HCT116 (cell line): ENCODE data around the gene UCN2. TPM values are rescaled to one million over a fixed set of nuclear protein-coding genes. Genes with fewer than 3 reads are reported as not detected.

ENCODE experiments used
- ATAC-seq: fragments of 200-7000 bp; cut with Tn5 transposase; 2 replicates; pipeline ENCODE4 v1.9.1; 2020; ENCODE audit warnings: mild to moderate bottlenecking, moderate library complexity
- BruUV-seq: library from RNA; stranded (reverse); fragments of 400-500 nt; replicated peaks from 2 replicates; lab custom pipeline; 2021; lab: Mats Ljungman, UMichigan
- CTCF ChIA-PET: fragments of 300-600 bp; sonication (Branson Sonifier 250); formaldehyde crosslinking; loops from one replicate; lab custom pipeline; 2021; ENCODE audit warnings: antibody characterized with exemption; lab: Charles Lee
- POLR2A ChIA-PET: fragments of 300-600, 350-600 bp; sonication (Branson Sonifier 250); formaldehyde crosslinking; loops from one replicate; lab custom pipeline; 2021; ENCODE audit warnings: antibody characterized with exemption; lab: Charles Lee
- RAD21 ChIA-PET, 2 experiments: fragments of 300-600 bp; sonication (Branson Sonifier 250); formaldehyde crosslinking; loops; one replicate each; lab custom pipeline; 2023; ENCODE audit warnings: low total read pairs in 2 of 2; ENCODE audit not compliant: uncharacterized antibody in 2 of 2, unreplicated experiment in 2 of 2, low non-redundant PET in 1 of 2; lab: Charles Lee
- DNase-seq: peaks from one replicate; pipeline ENCODE4 v3.0.0-alpha.2; 2010; ENCODE audit warnings: low read depth, low spot score
- H2AFZ ChIP-seq: fragments of 200-600 bp; shearing (Covaris generic), sonication (generic); 2 replicates; pipeline ENCODE4 v1.6.1; 2017; ENCODE audit warnings: low read depth, mixed run types, mixed read lengths, antibody characterized with exemption, low read length; ENCODE audit not compliant: poor library complexity, severe bottlenecking
- H3K27ac ChIP-seq: 2 replicates; pipeline ENCODE4 v1.5.1; 2012; ENCODE audit warnings: low read depth, low read length
- H3K27me3 ChIP-seq: fragments of 200-600 bp; sonication (generic); 2 replicates; pipeline ENCODE4 v1.6.1; 2016; ENCODE audit warnings: mixed run types, low read length, mixed read lengths; ENCODE audit not compliant: insufficient read depth
- H3K36me3 ChIP-seq, 2 experiments: fragments of 200-500 bp in 1 of 2; fragments of 200-600 bp in 1 of 2; sonication (Bioruptor generic) in 1 of 2; sonication (generic) in 1 of 2; 2 replicates each; pipeline versions ENCODE4 v1.5.1 to v1.6.1; 2014 to 2016; ENCODE audit warnings: low read length in 2 of 2, inconsistent platforms in 1 of 2, mixed read lengths in 1 of 2, mixed run types in 1 of 2; ENCODE audit not compliant: insufficient read depth in 2 of 2, control insufficient read depth in 1 of 2
- H3K4me1 ChIP-seq, 2 experiments: fragments of 200-600 bp in 1 of 2; sonication (generic) in 1 of 2; 2 replicates each; pipeline versions ENCODE4 v1.5.1 to v1.6.1; 2012 to 2017; ENCODE audit warnings: low read length in 2 of 2, inconsistent platforms in 1 of 2, mild to moderate bottlenecking in 1 of 2, mixed read lengths in 1 of 2, mixed run types in 1 of 2, moderate library complexity in 1 of 2; ENCODE audit not compliant: insufficient read depth in 2 of 2, control insufficient read depth in 1 of 2
- H3K4me2 ChIP-seq: fragments of 200-600 bp; sonication (generic); 2 replicates; pipeline ENCODE4 v1.6.1; 2017; ENCODE audit warnings: mixed run types, low read length, mixed read lengths
- H3K4me3 ChIP-seq, 2 experiments: fragments of 200-600 bp in 1 of 2; sonication (generic) in 1 of 2; replicated peaks in 1 of 2; 2 replicates each; pipeline ENCODE4 v1.5.1; 2011 to 2016; ENCODE audit warnings: low read length in 2 of 2, control low read depth in 1 of 2, low read depth in 1 of 2, mild to moderate bottlenecking in 1 of 2, mixed read lengths in 1 of 2, mixed run types in 1 of 2
- H3K79me2 ChIP-seq: fragments of 200-600 bp; sonication (generic); 2 replicates; pipeline ENCODE4 v1.6.1; 2017; ENCODE audit warnings: mild to moderate bottlenecking, mixed run types, low read length, moderate library complexity, mixed read lengths; ENCODE audit not compliant: insufficient read depth
- H3K9ac ChIP-seq: fragments of 200-600 bp; sonication (generic); 2 replicates; pipeline ENCODE4 v1.6.1; 2016; ENCODE audit warnings: low read length, mixed read lengths
- H3K9me2 ChIP-seq: fragments of 200-600 bp; sonication (generic), shearing (Covaris generic); 2 replicates; pipeline ENCODE4 v1.6.1; 2017; ENCODE audit warnings: mixed run types, mild to moderate bottlenecking, moderate library complexity; ENCODE audit not compliant: insufficient read depth
- H3K9me3 ChIP-seq, 2 experiments: fragments of 200-500 bp in 1 of 2; fragments of 200-600 bp in 1 of 2; sonication (Bioruptor generic) in 1 of 2; sonication (generic) in 1 of 2; 2 replicates each; pipeline ENCODE4 v1.6.1; 2014 to 2017; ENCODE audit warnings: low read length in 2 of 2, mixed read lengths in 2 of 2, inconsistent platforms in 1 of 2, low read depth in 1 of 2, mild to moderate bottlenecking in 1 of 2, mixed run types in 1 of 2, moderate library complexity in 1 of 2; ENCODE audit not compliant: control insufficient read depth in 1 of 2, insufficient read depth in 1 of 2
- H4K20me1 ChIP-seq: fragments of 200-600 bp; sonication (generic), shearing (Covaris generic); 2 replicates; pipeline ENCODE4 v1.6.1; 2017; ENCODE audit warnings: mixed run types, mild to moderate bottlenecking, moderate library complexity; ENCODE audit not compliant: insufficient read depth
- ATF3 ChIP-seq: IDR thresholded peaks from 2 replicates; pipeline ENCODE4 v1.6.1; 2012
- EZH2phosphoT487 ChIP-seq: fragments of 200-600 bp; IDR thresholded peaks from 2 replicates; pipeline ENCODE4 v1.6.1; 2018; ENCODE audit warnings: antibody characterized with exemption, borderline replicate concordance
- FOSL1 ChIP-seq: IDR thresholded peaks from 2 replicates; pipeline ENCODE4 v1.6.1; 2012; ENCODE audit warnings: low read depth
- JUND ChIP-seq: IDR thresholded peaks from 2 replicates; pipeline ENCODE4 v1.6.1; 2012
- POLR2A ChIP-seq: IDR thresholded peaks from 2 replicates; pipeline ENCODE4 v1.7.0; 2011; ENCODE audit warnings: borderline replicate concordance; ENCODE audit not compliant: insufficient read depth, insufficient read length; ENCODE audit errors: extremely low read depth
- POLR2AphosphoS5 ChIP-seq: IDR thresholded peaks from 2 replicates; pipeline ENCODE4 v1.6.1; 2011; ENCODE audit warnings: mild to moderate bottlenecking, low read depth, low read length, moderate library complexity
- ZBTB33 ChIP-seq: IDR thresholded peaks from 2 replicates; pipeline ENCODE4 v1.6.1; 2011; ENCODE audit warnings: mild to moderate bottlenecking, low read length, moderate library complexity; ENCODE audit not compliant: insufficient replicate concordance; ENCODE audit errors: extremely low read depth
- intact Hi-C: fragments of 100-400 bp; cut with micrococcal nuclease; formaldehyde crosslinking; loops from 2 replicates; pipeline ENCODE4 v1.10.0; 2022
- total RNA-seq: library from RNA; stranded (reverse); gene quantifications from one replicate; pipeline ENCODE4 v1.2.1, GENCODE V29; 2021; ENCODE audit not compliant: unreplicated experiment

Gene UCN2
- total RNA-seq, 1 experiment from 2014 or later: 1.5 TPM

GRCh38 chr3:48596157-48596556, 32.6 kb upstream of the UCN2 start (continued):
- TF ChIP-seq ATF3: no peak
- TF ChIP-seq EZH2phosphoT487: no peak
- no peak for TF ChIP-seq POLR2A
- no peak for TF ChIP-seq ZBTB33

GRCh38 chr3:48595526-48596121, 32.0 kb upstream of the UCN2 start:
- Histone ChIP-seq H3K9me2 (no peaks in the 10 kb centered on the region), H3K9me3 (no peaks in the 10 kb centered on the region), H2AFZ (no peak overlapping the region), H3K79me2 (no peaks in the 10 kb centered on the region), H3K4me1 (peaks cover 11 to 21% of the 10 kb centered on the region in 2 experiments), H3K4me2 (peak overlapping the region; percentile 65), H4K20me1 (no peaks in the 10 kb centered on the region), H3K4me3 (no peak overlapping the region; a peak in 1 of 4 replicates), H3K27ac (peak overlapping the region; percentile 31), H3K36me3 (peaks cover 5 to 28% of the 10 kb centered on the region in 2 experiments), H3K27me3 (no peaks in the 10 kb centered on the region), H3K9ac (no peak overlapping the region)
- intact Hi-C loops: no loop called here
- no TSS peak for BruUV-seq
- CTCF ChIA-PET: no interaction called here
- ATAC-seq (peak; percentile 64), DNase-seq (no peak)
- RAD21 ChIA-PET: no interaction called here
- POLR2A ChIA-PET: no interaction called here
- TF ChIP-seq JUND (no peak; the same call in 1 of the 2 replicates), FOSL1 (peak; percentile 14; the same call in 1 of the 2 replicates), POLR2AphosphoS5 (0 out of 2 replicates have a peak, but pooled peaks have one; percentile 23)
